Colonic mucosa (tissue), 4 donors: ENCODE measurements around the gene VPS37C. TPM values are rescaled to one million over a fixed set of nuclear protein-coding genes. Genes with fewer than 3 reads are reported as not detected.
"Not testable (repeated sequence)": the region's sequence is repeated elsewhere in the genome, so short reads cannot be mapped to it uniquely, and the experiment has no call there.

ENCODE experiments used
- DNase-seq: peaks from one replicate; pipeline ENCODE4 v3.0.0-alpha.2; 2020
- H3K27ac ChIP-seq: fragments of 200-600 bp; one replicate; pipeline ENCODE4 v1.8.0; 2021
- H3K27me3 ChIP-seq: fragments of 200-600 bp; one replicate; pipeline ENCODE4 v1.8.0; 2021
- H3K36me3 ChIP-seq: fragments of 200-600 bp; one replicate; pipeline ENCODE4 v1.8.0; 2021
- H3K4me1 ChIP-seq: fragments of 200-600 bp; one replicate; pipeline ENCODE4 v1.8.0; 2021; ENCODE audit warnings: mild to moderate bottlenecking
- H3K4me3 ChIP-seq: fragments of 200-600 bp; one replicate; pipeline ENCODE4 v1.8.0; 2021
- H3K9ac ChIP-seq, 2 donors: one replicate each; pipeline ENCODE4 v1.7.0; 2013; ENCODE audit warnings: control low read depth in 2 of 2, low read depth in 2 of 2, low read length in 2 of 2
- H3K9me3 ChIP-seq: fragments of 200-600 bp; one replicate; pipeline ENCODE4 v1.8.0; 2021
- CTCF ChIP-seq: fragments of 200-600 bp; IDR thresholded peaks from one replicate; pipeline ENCODE4 v1.8.0; 2022; ENCODE audit warnings: antibody characterized with exemption, mild to moderate bottlenecking
- intact Hi-C: fragments of 100-400 bp; cut with DNase I; formaldehyde crosslinking; loops from one replicate; pipeline ENCODE4 v1.14.1; 2022
- total RNA-seq, 2 donors: library from RNA; stranded (reverse); fragmentation: NEBNext Ultra II Directional in 1 of 2; extraction: Animal tissue kit (Norgen Biotek cat#: 25700) in 1 of 2; gene quantifications; one replicate each; pipeline ENCODE4 v1.2.1, GENCODE V29; 2021
- donor health status: healthy.
- donor health status: DM: no; HTN: no; CAD: no.
- donor health status: DM: no; HTN: no; CAD: no.

The VPS37C gene
- total RNA-seq, 2 donors from 2014 or later, result 26.8 to 35.4 TPM

- Histone ChIP-seq H3K4me1 (no peaks in the 10 kb centered on the region), H3K27me3 (no peaks in the 10 kb centered on the region), H3K36me3 (no peaks in the 10 kb centered on the region), H3K9ac (no peak overlapping the region), H3K9me3 (no peaks in the 10 kb centered on the region), H3K4me3 (no peak overlapping the region), H3K27ac (no peak overlapping the region)
- intact Hi-C loops, result loop anchor here (10.0 kb wide), 1 partner anchor 347 kb away; no protein-coding TSS in a partner anchor
- no peak for TF ChIP-seq CTCF
- DNase-seq, result no peak
Observed at GRCh38 chr11:61181489-61181888, 20.3 kb upstream of the VPS37C start.

GRCh38 chr11:61180205-61180604 is 19.0 kb upstream of the VPS37C start:
- H3K9me3 ChIP-seq, H3K4me3 ChIP-seq, H3K4me1 ChIP-seq, H3K27me3 ChIP-seq, H3K9ac ChIP-seq, DNase-seq, H3K27ac ChIP-seq, H3K36me3 ChIP-seq: not testable (repeated sequence)
- intact Hi-C loops, result loop anchor here (10.0 kb wide), 1 partner anchor 345 kb away; no protein-coding TSS in a partner anchor

GRCh38 chr11:61176446-61176845 is 15.2 kb upstream of the VPS37C start:
- no peaks in the 10 kb centered on the region for H3K9me3 ChIP-seq
- H3K4me1 ChIP-seq, result no peaks in the 10 kb centered on the region
- no peak for DNase-seq
- H3K9ac ChIP-seq, result no peak overlapping the region
- TF ChIP-seq CTCF, result no peak
- no peaks in the 10 kb centered on the region for H3K36me3 ChIP-seq
- H3K27ac ChIP-seq, result no peak overlapping the region
- intact Hi-C loops, result no loop called here
- no peak overlapping the region for H3K4me3 ChIP-seq
- no peaks in the 10 kb centered on the region for H3K27me3 ChIP-seq

- H3K9ac ChIP-seq, result no peak overlapping the region
- TF ChIP-seq CTCF, result no peak
- no peak for DNase-seq
- no peak overlapping the region for H3K4me3 ChIP-seq
- H3K27ac ChIP-seq, result no peak overlapping the region
- intact Hi-C loops, result no loop called here
- no peaks in the 10 kb centered on the region for H3K36me3 ChIP-seq
- no peaks in the 10 kb centered on the region for H3K9me3 ChIP-seq
- H3K4me1 ChIP-seq, result no peaks in the 10 kb centered on the region
- no peaks in the 10 kb centered on the region for H3K27me3 ChIP-seq
Observed at GRCh38 chr11:61174949-61175348, 13.7 kb upstream of the VPS37C start.

GRCh38 chr11:61174273-61174672 is 13.0 kb upstream of the VPS37C start:
- H3K36me3 ChIP-seq, result no peaks in the 10 kb centered on the region
- no peak overlapping the region for H3K9ac ChIP-seq
- intact Hi-C loops, result no loop called here
- DNase-seq, result no peak
- H3K9me3 ChIP-seq, result no peaks in the 10 kb centered on the region
- H3K4me3 ChIP-seq, result no peak overlapping the region
- TF ChIP-seq CTCF, result no peak
- H3K4me1 ChIP-seq, result no peaks in the 10 kb centered on the region
- H3K27me3 ChIP-seq, result no peaks in the 10 kb centered on the region
- no peak overlapping the region for H3K27ac ChIP-seq

GRCh38 chr11:61173456-61173855 is 12.2 kb upstream of the VPS37C start:
- Histone ChIP-seq H3K36me3 (no peaks in the 10 kb centered on the region), H3K9me3 (no peaks in the 10 kb centered on the region), H3K27ac (no peak overlapping the region), H3K4me1 (no peaks in the 10 kb centered on the region), H3K27me3 (no peaks in the 10 kb centered on the region), H3K4me3 (no peak overlapping the region), H3K9ac (no peak overlapping the region)
- intact Hi-C loops, result no loop called here
- no peak for DNase-seq
- TF ChIP-seq CTCF, result no peak
